ENCODE data around the gene IFNG-AS1. TPM values are rescaled to one million over a fixed set of nuclear protein-coding genes. Genes with fewer than 3 reads are reported as not detected.
A peak's percentile ranks its signal among the peaks of the same experiment; 100 is the strongest.

The IFNG-AS1 gene
- total RNA-seq, 2 experiments from 2014 or later = 15.7 to 36.8 TPM

DNA sequence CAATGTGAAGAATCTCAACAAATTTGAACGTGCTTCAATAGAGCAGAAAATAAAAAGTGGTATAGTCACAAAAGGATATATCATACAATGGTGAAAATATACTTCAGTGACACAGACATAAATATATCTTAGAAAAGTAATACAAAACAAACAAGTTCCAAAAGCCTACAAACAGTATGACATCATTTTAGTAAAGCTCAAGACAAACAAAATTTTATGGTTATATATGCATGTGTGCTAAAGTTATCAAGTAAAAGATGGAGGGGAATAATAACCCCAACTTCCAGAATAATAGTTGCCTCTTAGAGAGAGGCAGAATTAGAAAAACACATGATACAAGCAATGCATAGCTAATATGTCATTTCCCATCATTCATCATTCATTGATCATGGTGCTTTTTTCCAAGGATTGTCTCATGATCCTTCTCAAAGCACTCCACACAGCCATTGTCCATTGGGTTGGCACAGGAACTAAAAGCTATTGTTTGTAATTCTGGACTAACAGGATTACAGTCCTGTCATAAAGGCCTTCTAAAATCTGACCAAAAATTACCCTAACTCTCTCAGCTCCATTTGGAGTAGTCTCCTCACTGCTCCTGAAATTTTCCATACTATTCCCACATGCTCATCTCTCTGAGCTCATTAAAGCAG lies 59.5 kb downstream of the IFNG-AS1 start:
- intact Hi-C loops (cut with micrococcal nuclease; ENCODE audit: unreplicated experiment) = no loop called here
- CTCF ChIA-PET (ENCODE audit: unreplicated experiment) = no interaction called here
- TF ChIP-seq, protein P1, sequence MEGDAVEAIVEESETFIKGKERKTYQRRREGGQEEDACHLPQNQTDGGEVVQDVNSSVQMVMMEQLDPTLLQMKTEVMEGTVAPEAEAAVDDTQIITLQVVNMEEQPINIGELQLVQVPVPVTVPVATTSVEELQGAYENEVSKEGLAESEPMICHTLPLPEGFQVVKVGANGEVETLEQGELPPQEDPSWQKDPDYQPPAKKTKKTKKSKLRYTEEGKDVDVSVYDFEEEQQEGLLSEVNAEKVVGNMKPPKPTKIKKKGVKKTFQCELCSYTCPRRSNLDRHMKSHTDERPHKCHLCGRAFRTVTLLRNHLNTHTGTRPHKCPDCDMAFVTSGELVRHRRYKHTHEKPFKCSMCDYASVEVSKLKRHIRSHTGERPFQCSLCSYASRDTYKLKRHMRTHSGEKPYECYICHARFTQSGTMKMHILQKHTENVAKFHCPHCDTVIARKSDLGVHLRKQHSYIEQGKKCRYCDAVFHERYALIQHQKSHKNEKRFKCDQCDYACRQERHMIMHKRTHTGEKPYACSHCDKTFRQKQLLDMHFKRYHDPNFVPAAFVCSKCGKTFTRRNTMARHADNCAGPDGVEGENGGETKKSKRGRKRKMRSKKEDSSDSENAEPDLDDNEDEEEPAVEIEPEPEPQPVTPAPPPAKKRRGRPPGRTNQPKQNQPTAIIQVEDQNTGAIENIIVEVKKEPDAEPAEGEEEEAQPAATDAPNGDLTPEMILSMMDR (conservative IDR thresholded peaks at IDR 0.05; ENCODE audit: low read length) = no peak
- TF ChIP-seq EZH2phosphoT487 (IDR thresholded peaks at IDR 0.05; ENCODE audit: borderline replicate concordance, low read depth, low read length) = no peak

DNA sequence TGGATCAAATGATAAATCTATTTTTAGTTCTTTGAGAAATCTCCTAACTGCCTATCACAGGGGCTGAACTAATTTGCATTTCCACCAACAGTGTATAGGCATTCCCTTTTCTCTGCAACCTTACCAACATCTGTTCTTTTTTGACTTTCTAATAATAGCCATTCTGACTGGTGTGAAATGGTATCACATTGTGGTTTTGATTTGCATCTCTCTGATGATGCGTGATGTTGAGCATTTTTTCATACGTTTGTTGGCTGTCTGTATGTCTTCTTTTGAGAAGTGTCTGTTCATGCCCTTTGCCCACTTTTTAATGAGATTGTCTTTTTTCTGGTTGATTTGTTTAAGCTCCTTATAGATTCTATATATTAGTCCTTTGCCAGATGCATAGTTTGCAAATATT lies 67.1 kb downstream of the IFNG-AS1 start:
- Histone ChIP-seq H4K20me1 (ENCODE audit: insufficient read depth, low read length) (no peaks in the 10 kb centered on the region), H3K79me2 (ENCODE audit: insufficient read depth, low read depth, low read length) (no peaks in the 10 kb centered on the region), H3K4me2 (ENCODE audit: low read length) (peak overlapping the region; percentile 36), H3K4me1 (ENCODE audit: insufficient read depth, low read length, poor library complexity, severe bottlenecking) (peaks cover 14% of the 10 kb centered on the region), H3K9me3 (ENCODE audit: low read length) (peaks cover 31% of the 10 kb centered on the region), H3K9me2 (ENCODE audit: insufficient read depth, low read length) (no peaks in the 10 kb centered on the region), H3K4me3 (ENCODE audit: low read depth, low read length, poor library complexity, severe bottlenecking) (peak overlapping the region; percentile 6), H2AFZ (ENCODE audit: low read length) (no peak overlapping the region), H3K27ac (ENCODE audit: low read depth, low read length, poor library complexity, severe bottlenecking) (peak overlapping the region; percentile 65), H3K36me3 (ENCODE audit: insufficient read depth, low read length) (peaks cover 32% of the 10 kb centered on the region)
- TF ChIP-seq EZH2phosphoT487 (IDR thresholded peaks at IDR 0.05; ENCODE audit: borderline replicate concordance, low read depth, low read length) = no peak
- TF ChIP-seq, protein P1 (conservative IDR thresholded peaks at IDR 0.05; ENCODE audit: low read length) = no peak
- peak; percentile 59 for DNase-seq (ENCODE audit: low spot score)
- no TSS peak for BruUV-seq (replicated peaks)
- intact Hi-C loops (cut with micrococcal nuclease; ENCODE audit: unreplicated experiment) = no loop called here
- CTCF ChIA-PET (ENCODE audit: unreplicated experiment) = no interaction called here
- POLR2A ChIA-PET = interaction anchor here (0.6 kb wide), 2 partner anchors 657 to 1467 kb away, joined by 3 read pairs; no protein-coding TSS in a partner anchor

More for the DNA sequence above, 59.5 kb downstream of the IFNG-AS1 start:
- no peak overlapping the region for H3K4me3 ChIP-seq (ENCODE audit: low read depth, low read length, poor library complexity, severe bottlenecking)
- H3K4me1 ChIP-seq (ENCODE audit: insufficient read depth, low read length, poor library complexity, severe bottlenecking) = no peaks in the 10 kb centered on the region
- no peaks in the 10 kb centered on the region for H3K79me2 ChIP-seq (ENCODE audit: insufficient read depth, low read depth, low read length)
- H2AFZ ChIP-seq (ENCODE audit: low read length) = no peak overlapping the region
- no peaks in the 10 kb centered on the region for H3K9me3 ChIP-seq (ENCODE audit: low read length)
- H3K27ac ChIP-seq (ENCODE audit: low read depth, low read length, poor library complexity, severe bottlenecking) = no peak overlapping the region
- no peak for DNase-seq (ENCODE audit: low spot score)
- no peaks in the 10 kb centered on the region for H3K9me2 ChIP-seq (ENCODE audit: insufficient read depth, low read length)
- no peak overlapping the region for H3K4me2 ChIP-seq (ENCODE audit: low read length)
- POLR2A ChIA-PET = interaction anchor here (0.7 to 1.1 kb wide), 3 partner anchors 13 to 920 kb away, joined by 3 to 5 read pairs (median 3); no protein-coding TSS in a partner anchor
- no TSS peak for BruUV-seq (replicated peaks)
- 0 out of 2 replicates have a peak, but pooled peaks cover 8% of the 10 kb centered on the region for H3K36me3 ChIP-seq (ENCODE audit: insufficient read depth, low read length)
- no peaks in the 10 kb centered on the region; the same call in 1 of the 2 replicates for H4K20me1 ChIP-seq (ENCODE audit: insufficient read depth, low read length)

DNA sequence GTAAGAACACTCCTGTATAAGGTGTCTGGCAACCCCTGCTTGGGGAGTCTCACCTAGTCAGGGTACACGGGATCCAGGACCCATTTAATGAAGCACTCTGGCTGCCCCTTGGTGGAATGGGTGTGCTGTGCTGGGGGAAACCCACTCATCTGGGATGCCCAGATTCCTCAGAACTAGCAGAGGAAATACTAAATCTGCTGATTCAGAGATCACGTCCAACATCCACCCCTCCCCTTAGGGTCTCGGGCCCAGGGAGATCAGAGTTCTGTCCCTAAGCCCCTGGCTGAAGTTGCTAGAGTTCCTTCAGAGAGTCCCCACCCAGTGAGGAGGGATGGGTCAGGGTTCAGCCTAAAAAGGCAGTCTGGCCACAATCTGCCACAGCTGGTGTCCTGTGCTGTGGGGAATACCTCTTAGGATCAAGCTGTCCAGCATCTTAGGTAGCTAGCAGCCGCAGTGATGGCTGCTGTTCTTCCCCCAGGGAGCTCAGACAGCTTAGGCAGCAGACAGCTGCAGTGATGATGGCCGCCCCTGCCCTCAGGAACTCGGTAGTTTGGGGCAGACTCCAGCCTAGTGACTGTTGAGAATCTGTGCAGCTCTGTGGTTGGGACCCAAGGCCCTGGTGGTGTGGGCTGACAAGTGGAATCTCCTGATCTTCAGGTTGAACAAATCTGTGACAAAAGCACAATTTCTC lies 74.8 kb downstream of the IFNG-AS1 start:
- CTCF ChIA-PET (ENCODE audit: unreplicated experiment) = no interaction called here
- POLR2A ChIA-PET = no interaction called here

More for the DNA sequence above, 74.8 kb downstream of the IFNG-AS1 start:
- TF ChIP-seq, protein P1 (conservative IDR thresholded peaks at IDR 0.05; ENCODE audit: low read length) = no peak
- intact Hi-C loops (cut with micrococcal nuclease; ENCODE audit: unreplicated experiment) = no loop called here
- H3K9me2 ChIP-seq (ENCODE audit: insufficient read depth, low read length) = no peaks in the 10 kb centered on the region
- H4K20me1 ChIP-seq (ENCODE audit: insufficient read depth, low read length) = no peaks in the 10 kb centered on the region
- H2AFZ ChIP-seq (ENCODE audit: low read length) = no peak overlapping the region
- no peak for DNase-seq (ENCODE audit: low spot score)
- BruUV-seq (replicated peaks) = no TSS peak
- peaks cover 19% of the 10 kb centered on the region for H3K36me3 ChIP-seq (ENCODE audit: insufficient read depth, low read length)
- no peak overlapping the region for H3K27ac ChIP-seq (ENCODE audit: low read depth, low read length, poor library complexity, severe bottlenecking)
- peaks cover 14% of the 10 kb centered on the region for H3K4me1 ChIP-seq (ENCODE audit: insufficient read depth, low read length, poor library complexity, severe bottlenecking)
- peaks cover 20% of the 10 kb centered on the region for H3K9me3 ChIP-seq (ENCODE audit: low read length)
- H3K4me2 ChIP-seq (ENCODE audit: low read length) = no peak overlapping the region
- no peak overlapping the region for H3K4me3 ChIP-seq (ENCODE audit: low read depth, low read length, poor library complexity, severe bottlenecking)
- no peaks in the 10 kb centered on the region for H3K79me2 ChIP-seq (ENCODE audit: insufficient read depth, low read depth, low read length)

All from OCI-LY7 (cell line).